ENCODE measurements around the gene CAMSAP1. TPM values are rescaled to one million over a fixed set of nuclear protein-coding genes. Genes with fewer than 3 reads are reported as not detected.

The CAMSAP1 gene
- total and polyA plus RNA-seq, 11 donors, result 10.9 to 38.3 (median 19.9) TPM

DNA sequence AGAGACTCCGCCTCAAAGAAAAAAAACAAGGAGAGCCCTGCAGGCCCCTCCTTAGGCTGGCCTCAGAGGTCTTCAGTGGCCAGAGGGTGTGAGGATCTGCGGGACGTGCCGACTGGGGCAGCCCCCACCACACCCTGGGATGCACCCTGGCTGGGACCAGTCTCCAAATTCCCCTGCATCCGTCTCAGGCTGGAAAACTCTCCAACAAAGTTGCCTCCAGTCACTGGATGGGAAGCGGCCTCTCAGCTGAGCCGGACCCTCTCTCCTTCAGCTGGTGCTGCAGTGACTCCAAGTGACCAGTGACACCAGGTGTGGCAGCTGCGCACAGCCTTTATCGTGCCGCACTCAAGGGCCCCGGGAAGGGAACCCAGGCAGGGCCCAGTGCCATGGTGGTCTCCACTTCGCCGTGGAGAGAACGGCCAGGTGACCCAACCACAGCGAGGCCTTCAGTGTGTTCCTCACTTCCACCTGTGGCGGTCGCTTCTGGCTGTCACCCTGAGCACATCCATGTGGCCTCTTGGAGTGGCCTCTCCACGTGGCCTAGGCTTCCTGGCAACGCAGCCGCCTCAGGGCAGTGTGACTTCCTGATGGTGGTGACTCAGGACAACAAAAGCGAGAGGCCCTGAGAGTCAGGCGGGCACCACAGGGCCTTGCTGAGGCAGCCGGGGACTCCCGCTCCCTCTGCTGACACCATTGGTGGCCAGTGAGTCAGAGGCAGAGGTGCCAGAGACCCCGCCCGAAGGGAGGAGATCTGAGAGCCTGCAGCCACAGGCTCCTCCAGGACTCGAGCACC is 19.3 kb upstream of the CAMSAP1 start:
- H3K36me3 ChIP-seq, result peaks cover 0 to 60% (median 22%) of the 10 kb centered on the region in 9 donors
- H3K27me3 ChIP-seq, result no peaks in the 10 kb centered on the region
- H3K9me3 ChIP-seq, result no peaks in the 10 kb centered on the region
- peaks cover 0 to 29% (median 2%) of the 10 kb centered on the region in 12 donors for H3K4me1 ChIP-seq
- ATAC-seq (peak; percentile 55 to 81 (median 69)), DNase-seq (peak in 4 of 5 donors; percentile 29 to 78 (median 59))
- intact Hi-C loops (cut with DNase I), result no loop called here
- TF ChIP-seq, protein P1, sequence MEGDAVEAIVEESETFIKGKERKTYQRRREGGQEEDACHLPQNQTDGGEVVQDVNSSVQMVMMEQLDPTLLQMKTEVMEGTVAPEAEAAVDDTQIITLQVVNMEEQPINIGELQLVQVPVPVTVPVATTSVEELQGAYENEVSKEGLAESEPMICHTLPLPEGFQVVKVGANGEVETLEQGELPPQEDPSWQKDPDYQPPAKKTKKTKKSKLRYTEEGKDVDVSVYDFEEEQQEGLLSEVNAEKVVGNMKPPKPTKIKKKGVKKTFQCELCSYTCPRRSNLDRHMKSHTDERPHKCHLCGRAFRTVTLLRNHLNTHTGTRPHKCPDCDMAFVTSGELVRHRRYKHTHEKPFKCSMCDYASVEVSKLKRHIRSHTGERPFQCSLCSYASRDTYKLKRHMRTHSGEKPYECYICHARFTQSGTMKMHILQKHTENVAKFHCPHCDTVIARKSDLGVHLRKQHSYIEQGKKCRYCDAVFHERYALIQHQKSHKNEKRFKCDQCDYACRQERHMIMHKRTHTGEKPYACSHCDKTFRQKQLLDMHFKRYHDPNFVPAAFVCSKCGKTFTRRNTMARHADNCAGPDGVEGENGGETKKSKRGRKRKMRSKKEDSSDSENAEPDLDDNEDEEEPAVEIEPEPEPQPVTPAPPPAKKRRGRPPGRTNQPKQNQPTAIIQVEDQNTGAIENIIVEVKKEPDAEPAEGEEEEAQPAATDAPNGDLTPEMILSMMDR (IDR thresholded peaks at IDR 0.05), result no peak
- no peak for TF ChIP-seq POLR2A (IDR thresholded peaks at IDR 0.05)
- WGBS, 4 donors, result 67 to 81% (median 72%) methylated on average over 17 to 27 of the region's 27 CpGs
- H3K27ac ChIP-seq, result peak overlapping the region in 1 of 12 donors; percentile 49
- no peak overlapping the region for H3K4me3 ChIP-seq

DNA sequence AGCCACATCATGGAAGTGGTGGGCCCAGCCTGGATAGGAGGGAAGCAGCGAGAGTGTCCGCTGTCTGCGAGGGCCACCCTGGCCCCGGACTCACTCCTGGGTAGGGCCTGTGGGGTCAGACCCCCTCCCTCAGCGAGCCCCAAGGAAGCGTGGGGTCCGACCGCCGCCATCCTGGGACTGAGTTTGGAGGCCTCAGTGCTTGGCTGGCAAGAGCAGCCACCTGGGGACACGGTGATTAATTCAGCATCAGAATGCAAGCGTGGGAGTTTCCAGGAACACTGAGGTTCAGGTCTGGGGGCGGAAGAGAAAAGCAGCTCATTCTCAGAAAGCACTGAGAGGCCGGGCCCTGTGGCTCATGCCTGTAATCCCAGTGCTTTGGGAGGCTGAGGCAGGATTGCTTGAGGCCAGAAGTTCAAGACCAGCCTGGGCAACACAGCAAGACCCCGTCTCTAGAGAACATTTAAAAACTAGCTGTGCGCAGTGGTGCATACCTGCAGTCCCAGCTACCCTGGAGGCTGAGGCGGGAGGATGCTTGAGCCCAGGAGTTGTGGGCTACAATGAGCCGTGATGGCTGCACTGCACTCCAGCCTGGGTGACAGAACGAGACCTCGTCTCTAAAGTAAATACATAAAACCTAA is 18.3 kb upstream of the CAMSAP1 start:
- ATAC-seq, result no peak
- peaks cover 0 to 50% (median 12%) of the 10 kb centered on the region in 9 donors for H3K36me3 ChIP-seq

DNA sequence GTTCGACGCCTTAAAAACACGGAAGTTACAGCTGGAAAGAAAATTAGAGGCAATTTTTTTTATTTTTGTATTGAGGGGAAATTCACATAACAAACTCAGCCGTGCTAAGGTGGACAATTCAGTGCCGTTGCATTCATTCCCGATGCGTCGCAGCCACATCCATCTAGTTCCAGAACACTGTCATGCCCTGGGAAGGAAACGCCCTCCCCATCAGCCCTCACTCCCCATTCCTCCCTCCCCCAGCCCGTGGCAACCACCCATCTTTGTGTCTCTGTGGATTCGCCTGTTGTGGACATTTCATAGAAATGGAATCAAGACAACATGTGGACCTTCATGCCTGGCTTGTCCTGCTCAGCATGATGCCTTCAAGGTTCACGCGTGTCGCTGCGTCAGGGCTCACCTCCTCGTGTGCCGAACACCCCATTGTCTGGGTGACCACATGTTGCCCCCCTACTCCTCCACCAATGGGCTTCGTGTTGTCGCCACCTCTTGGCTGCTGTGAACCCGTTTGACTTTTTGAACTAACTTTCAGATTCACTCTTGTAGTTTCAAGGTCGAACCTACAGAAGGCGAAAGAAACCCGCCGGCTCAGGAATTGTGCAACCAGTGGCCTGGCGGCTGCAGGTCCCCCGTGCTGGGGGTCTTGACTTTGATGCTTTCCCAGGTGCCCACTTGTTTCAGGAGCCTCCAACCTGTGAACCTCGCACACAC is 17.4 kb upstream of the CAMSAP1 start:
- peaks cover 0 to under 1% (median 0%) of the 10 kb centered on the region in 12 donors for H3K9me3 ChIP-seq
- DNase-seq (no peak), ATAC-seq (no peak)
- peaks cover 0 to 47% (median 8%) of the 10 kb centered on the region in 9 donors for H3K36me3 ChIP-seq
- intact Hi-C loops (cut with DNase I), result no loop called here
- H3K4me3 ChIP-seq, result no peak overlapping the region
- TF ChIP-seq POLR2A (IDR thresholded peaks at IDR 0.05), result no peak
- TF ChIP-seq, protein P1 (IDR thresholded peaks at IDR 0.05), result no peak
- WGBS, 4 donors, result 82 to 86% (median 85%) methylated on average over 27 of the region's 27 CpGs
- H3K27ac ChIP-seq, result no peak overlapping the region
- H3K27me3 ChIP-seq, result no peaks in the 10 kb centered on the region
- H3K4me1 ChIP-seq, result peaks cover 0 to 23% (median 2%) of the 10 kb centered on the region in 12 donors

More for the DNA sequence above, 18.3 kb upstream of the CAMSAP1 start:
- H3K27ac ChIP-seq, result no peak overlapping the region
- H3K9me3 ChIP-seq, result no peaks in the 10 kb centered on the region
- H3K4me1 ChIP-seq, result peaks cover 0 to 29% (median 2%) of the 10 kb centered on the region in 12 donors
- no peak overlapping the region for H3K4me3 ChIP-seq
- intact Hi-C loops (cut with DNase I), result no loop called here
- 90 to 97% (median 93%) methylated on average over 12 to 19 of the region's 19 CpGs for WGBS, 4 donors
- no peak for DNase-seq
- TF ChIP-seq, protein P1 (IDR thresholded peaks at IDR 0.05), result no peak
- no peak for TF ChIP-seq POLR2A (IDR thresholded peaks at IDR 0.05)
- H3K27me3 ChIP-seq, result no peaks in the 10 kb centered on the region
